NOMO-1 treated with DMSO at 0.1 percent for 48 hours (cell line): ENCODE data around the gene NXN.
"Not testable (repeated sequence)": the region's sequence is repeated elsewhere in the genome, so short reads cannot be mapped to it uniquely, and the experiment has no call there.

ENCODE experiments used
- DNase-seq: peaks from one replicate; lab custom pipeline; 2025; ENCODE audit not compliant: unreplicated experiment; lab: John Stamatoyannopoulos, UW

Gene NXN

DNA sequence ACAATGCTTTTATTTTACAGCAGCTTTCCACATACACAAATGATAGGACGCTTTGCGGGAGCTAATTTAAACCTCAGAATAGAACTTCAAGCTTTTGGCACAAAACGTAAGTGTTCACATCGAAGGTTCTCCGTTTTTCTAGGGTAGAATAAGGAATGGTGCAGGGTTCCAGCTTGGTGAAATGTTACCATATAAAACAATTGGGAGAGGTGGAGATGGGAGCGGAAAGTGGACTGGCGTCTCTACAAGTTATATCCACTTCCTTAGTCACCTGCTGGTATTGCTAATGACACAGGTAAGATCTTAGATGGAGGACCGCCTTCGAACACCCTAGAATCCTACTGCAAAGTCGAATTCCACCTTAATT is 1.7 kb upstream of the NXN start:
- no peak for DNase-seq

DNA sequence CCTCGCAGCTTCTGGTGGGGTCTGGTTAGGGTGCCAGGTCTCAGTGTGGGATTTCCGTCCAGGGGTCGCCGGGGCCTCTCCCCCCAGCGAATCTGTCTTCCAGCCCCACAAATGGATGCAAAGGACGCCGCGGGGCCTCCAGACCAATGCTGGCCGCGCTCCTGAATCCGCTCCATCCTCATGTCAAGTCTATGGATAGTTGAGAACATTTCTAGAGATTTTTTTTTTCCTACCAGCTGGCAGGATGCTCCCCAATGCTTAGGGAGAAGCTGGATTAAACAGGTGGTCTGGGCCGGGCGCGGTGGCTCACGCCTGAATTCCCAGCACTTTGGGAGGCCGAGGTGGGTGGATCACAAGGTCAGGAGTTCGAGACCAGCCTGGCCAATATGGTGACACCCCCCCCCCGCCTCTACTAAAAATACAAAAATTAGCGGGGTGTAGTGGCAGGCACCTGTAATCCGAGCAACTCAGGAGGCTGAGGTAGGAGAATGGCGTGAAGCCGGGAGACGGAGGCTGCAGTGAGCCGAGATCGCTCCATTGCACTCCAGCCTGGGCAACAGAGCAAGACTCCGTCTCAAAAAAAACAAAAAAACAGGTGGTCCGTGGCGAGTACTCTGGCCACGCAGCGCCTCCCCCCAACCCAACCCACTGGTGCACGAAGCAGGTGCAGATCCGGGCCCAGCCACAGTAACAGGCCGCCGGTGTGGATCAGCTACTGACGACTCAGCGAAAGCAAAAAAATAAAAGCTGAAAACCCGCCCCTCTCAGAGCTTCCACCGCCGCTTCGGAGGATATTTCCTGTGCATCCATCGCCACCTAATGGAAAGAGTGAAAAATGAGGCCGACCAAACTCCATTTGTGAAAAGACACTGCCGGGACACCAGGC is 1.1 kb upstream of the NXN start:
- DNase-seq: peak; percentile 87

DNA sequence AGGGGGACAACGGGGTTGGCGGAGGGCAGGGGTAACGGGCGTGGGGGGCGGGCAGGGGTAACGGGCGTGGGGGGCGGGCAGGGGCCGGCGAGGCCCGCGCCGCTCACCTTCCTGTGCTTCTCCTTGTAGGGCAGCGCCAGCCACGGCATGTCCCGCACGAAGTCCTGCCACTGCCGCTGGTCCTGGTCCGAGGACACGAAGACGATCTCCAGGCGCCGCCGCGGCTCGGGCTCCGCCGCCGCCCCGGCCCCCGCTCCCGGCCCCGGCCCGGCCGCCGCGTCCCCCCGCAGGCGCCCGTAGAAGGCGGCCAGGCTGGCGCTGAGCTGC is 401 bp downstream of the NXN start:
- no peak for DNase-seq

DNA sequence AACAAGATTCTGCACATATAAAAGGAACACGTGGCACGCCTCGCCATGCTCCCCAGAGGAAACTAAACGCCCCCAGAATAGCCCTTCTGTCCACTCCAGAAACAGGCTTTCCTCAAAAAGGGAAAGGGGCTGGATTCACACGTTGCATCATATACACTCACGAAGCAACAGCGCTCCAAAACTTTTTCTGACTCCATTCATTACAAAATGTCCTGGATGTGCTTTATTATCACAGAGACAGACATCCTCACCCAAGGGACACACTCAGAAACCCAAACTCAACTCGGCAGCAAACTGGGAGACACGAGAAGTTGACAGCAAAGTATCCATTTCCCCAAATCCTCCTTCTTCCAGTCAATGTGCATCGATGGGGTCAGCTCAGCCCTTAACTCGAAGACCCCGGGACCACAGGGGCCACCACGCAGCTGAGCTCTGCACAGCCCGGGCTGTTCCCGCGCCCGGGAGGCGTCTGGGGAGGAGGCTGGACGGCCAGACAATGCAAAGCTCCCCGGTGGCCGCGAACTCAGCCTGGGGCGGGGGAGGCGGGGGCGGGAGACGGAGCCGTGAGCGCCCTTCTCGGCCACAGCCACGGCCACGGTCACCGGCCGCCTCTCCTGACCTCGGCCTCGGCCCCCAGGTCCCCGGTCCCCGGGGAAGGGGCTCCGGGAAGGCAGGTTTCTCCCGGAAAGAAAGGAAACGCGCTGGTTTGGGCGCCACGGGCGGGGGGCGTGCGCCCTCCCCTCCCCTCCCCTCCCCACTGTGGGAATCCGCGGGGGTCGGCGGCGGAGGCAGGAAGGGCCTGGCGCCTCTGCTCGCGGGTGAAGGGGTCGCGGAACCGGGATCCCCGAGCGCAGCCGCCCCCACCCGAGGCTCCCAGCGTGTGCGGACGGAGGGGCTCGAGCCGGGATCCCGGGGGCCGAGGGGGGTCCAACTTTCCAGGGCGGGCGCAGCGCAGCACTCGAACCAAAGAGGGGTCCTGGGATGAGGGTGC is 1.2 kb downstream of the NXN start:
- no peak for DNase-seq

DNA sequence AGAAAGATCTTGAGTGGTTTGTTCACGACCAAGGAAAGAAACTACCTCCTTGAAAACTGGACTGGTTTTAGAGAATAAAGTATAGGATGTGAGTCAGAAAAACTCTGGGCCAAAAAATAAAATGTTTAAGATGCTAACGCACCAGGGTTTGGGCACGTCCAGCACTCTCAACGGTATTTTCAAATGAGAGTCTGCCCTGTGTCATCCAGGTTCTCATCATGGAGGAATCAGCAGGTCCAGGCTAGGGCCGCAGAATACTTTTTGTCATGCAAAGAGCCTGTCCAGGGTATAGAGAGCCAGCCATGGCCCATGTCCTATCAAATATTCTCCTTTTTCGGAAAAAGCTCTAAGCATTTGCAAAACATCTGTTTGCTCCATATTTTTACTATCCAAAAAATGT is 2.4 kb downstream of the NXN start:
- DNase-seq: no peak

DNA sequence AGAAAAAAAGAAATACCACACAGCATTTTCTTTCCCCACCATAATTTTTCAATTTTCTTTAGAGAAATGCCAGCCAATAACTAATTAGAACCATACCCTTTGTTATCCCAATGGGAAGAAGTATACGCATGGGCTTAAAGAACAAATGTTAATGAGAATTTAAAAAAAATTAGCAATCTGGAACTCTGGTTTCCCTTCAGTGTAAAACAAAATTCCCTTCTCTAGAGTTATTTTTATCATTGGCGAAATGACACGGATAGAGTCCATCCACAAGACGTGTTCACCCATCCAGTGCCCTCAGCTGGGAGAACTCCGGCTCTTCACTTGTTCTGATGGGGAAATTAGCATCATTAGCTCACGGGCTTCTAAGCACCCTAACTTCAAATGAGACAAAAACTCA is 3.3 kb downstream of the NXN start:
- no peak for DNase-seq

DNA sequence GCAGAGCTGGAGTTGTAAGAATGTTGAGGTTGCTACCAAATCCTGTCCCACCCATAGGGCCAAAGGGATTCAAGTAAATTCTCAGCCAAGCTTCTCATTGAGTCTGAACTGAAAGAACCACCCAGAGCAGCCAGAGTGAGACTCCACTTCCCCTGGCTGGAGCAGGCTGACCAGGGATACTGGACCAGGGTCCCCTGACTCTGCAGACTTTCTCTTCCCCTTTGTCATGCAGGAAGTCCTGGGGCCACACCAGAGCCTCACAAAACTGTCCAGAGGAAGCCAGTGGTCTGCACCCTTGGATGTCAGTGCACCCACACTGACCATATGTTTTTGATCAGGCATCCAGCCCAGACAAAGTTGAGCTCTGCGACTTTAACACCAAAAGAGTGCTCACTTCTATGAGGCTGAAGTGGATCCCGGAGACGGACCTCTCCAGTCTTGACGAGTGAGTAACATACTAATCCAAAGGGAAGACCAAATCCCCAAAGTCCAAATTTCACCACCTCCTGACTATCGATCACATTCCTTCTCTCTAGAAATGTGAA is 4.1 kb downstream of the NXN start:
- no peak for DNase-seq

DNA sequence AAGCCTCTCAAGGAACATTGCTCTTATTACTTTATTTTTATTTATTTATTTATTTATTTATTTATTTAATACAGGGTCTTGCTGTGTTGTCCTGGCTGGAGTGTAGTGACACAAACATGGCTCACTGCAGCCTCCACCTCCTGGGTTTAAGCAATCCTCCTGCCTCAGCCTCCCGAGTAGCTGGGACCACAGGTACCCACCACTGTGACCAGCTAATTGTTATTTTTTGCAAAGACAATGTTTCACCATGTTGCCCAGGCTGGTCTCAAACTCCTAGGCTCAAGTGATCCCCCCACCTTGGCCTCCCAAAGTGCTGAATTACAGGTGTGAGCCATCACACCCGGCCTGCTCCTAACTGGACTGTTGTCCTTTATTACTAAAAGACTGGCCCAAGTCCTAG is 4.8 kb downstream of the NXN start:
- DNase-seq: not testable (repeated sequence)

DNA sequence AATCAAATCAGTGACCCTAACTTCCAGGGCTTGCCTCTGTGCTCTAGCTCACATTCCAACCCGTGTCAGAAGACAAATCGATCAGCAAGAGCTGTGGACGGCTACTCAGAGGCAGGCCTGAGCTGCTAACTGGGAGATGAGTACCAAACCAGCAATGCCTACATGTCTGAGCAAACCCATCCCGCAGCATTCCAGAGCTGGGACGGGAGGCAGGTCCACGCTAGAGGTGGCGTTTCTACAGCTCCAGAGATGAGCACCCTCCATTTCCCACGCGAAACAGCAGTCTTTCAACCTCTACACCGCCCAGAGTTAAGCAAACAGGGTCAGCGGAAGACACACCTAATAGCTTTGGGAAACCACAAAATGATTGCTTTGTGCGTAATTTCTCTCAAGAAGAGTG is 6.5 kb downstream of the NXN start:
- DNase-seq: peak; percentile 78

DNA sequence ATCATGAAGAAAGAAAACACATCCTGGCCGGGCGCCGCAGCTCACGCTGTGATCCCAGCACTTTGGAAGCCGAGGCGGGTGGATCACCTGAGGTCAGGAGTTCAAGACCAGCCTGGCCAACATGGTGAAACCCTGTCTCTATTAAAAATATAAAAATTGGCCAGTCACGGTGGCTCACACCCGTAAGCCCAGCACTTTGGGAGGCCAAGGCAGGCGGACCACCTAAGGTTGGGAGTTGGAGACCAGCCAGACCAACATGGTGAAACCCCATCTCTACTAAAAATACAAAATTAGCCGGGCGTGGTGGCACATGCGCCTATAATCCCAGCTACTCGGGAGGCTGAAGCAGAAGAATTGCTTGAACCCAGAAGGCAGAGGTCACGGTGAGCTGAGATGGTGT is 7.7 kb downstream of the NXN start:
- not testable (repeated sequence) for DNase-seq

DNA sequence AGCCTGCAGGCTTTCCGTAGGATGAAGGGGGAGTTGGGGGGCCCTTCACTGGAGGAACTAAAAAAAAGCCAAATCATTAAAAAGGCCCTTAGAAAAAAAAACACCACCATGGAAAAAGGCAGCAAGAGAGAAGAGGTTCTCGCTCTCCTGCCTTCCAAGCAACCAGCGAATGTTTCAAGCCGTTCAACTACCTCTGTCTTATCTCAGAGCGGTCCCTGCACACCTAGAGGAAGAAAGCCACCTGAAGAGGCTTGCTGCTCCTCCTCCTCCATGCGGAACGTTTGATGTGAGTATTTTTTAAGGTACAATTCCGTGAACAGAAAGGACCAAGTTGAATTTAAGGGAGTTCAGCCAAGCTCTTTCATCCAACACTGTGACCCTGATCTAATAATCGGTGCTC is 9.2 kb downstream of the NXN start:
- DNase-seq: no peak

DNA sequence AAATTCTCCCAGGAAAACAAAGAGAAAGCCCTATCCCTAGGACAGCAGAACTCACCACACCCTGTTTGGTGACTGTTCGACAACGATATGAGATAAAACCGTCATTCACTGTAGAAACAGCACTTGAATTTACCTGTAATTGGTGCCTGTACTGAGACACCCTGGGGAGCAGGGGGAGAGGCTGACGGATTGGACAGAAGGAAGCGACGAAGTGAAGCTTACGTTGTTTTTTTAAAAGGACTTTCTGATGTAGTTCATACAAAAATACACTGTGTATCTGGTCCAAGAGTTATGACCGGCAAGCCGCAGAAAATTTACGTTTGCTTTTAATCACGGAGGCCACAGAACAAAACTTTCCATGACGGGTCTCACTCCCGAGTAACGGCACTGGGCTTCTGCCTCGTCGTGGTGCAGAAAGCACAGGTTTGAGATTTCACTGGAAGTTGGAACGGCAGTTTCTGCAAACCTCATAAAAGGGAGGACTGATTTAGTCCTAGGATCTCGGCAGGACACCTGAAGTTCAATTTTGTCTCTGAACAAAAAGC is 9.7 kb downstream of the NXN start:
- DNase-seq: no peak

DNA sequence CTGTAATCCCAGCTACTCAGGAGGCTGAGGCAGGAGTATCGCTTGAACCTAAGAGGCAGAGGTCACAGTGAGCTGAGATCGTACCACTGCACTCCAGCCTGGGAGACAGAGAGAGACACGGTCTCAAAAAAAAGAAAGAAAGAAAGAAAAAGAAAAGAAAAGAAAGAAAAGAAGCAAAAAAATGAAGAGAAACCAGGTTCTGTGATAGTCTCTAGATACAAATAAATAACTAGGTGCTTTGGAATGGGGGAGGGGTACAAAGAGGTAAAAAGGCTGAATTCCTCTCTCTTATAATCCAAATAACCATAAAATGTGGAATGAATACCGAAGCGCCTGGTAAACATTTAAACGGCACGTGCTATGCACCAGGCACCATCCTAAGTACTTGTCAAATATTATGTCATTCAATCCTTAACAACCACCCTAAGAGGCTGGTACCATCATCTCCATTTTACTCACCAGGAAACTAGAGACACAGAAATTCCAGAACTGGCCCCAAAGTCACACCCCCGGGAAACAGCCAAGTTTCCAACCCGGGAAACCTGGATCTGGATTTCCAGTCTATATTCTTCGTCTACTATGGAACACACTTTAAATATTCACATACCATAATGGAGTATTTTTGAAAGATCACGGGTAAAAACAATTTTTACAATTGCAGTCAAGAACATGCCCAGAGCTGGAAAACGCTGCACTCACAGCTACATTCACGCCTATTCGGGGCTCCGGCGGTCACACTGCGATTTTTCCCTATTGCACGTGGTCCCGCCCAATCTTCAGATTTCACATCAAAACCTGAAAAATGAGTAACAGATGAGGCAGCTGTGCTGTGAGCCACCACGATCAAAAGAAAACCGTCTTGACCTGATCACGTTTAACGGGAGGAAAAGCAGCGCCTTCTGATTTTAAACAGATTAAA is 10.5 kb downstream of the NXN start:
- no peak for DNase-seq

DNA sequence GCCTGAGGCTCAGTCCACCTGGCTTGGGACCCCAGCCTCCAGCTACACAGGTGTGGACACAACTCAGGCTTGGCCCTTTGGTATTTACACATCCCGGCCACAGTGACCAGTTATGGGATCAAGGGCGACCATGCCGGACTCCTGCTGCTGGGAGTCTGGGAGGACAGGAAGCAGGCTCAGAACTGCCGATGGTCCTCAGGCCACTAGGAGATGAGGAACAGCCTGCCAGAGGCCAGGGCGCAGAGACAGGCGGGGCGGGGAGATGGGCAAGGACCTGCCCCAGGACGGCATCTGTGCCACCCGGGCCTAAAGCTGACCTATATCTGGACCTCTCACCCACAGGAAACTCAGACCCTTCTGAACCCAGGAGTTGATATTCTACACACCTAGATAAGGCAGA is 12.5 kb downstream of the NXN start:
- DNase-seq: no peak

DNA sequence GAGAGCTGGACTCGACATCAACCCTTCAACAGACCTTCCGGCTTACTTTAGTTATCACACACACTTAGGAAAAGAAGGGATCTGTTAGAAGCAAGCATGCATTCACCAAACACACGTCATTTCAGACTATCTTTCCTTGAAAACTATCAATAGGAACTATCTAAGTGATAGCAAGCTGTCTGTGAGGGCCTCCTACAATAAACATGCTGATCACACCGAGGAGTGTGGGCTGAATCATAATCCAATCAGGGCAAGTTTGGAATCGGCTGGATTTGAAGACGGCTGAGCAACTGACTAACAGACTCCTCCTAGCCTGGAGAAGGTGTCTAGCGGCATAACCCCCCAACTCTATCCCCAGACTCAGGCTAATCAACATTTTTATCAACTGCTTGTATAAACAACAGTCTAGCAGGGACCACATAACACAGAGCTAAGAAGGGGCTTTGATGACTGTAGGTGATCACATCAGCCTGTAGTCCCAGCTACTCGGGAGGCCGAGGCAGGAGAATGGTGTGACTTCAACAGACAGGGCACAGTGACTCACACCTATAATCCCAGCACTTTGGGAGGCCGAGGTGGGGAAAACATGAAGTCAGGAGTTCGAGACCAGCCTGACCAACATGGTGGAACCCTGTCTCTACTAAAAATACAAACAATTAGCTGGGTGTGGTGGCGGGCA is 14.1 kb downstream of the NXN start:
- no peak for DNase-seq

DNA sequence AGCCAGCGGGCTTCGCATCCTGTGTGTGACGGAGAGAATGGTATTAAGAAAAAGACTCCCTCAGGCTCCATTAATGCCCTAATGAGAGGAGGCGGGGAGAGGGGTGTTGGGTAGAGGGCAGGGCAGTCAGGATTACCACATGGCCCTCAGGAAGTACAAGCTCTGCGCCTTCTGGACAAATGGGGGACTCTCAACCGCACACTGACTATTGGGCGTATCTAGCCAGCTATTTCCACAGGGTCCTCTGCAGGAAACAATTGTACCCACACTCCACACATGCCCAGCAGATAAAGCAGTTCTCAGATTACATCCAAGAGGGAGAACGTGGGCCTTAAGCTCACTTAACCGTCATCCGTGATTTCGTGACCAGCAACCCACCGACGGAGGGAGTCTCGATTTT is 14.7 kb downstream of the NXN start:
- no peak for DNase-seq

DNA sequence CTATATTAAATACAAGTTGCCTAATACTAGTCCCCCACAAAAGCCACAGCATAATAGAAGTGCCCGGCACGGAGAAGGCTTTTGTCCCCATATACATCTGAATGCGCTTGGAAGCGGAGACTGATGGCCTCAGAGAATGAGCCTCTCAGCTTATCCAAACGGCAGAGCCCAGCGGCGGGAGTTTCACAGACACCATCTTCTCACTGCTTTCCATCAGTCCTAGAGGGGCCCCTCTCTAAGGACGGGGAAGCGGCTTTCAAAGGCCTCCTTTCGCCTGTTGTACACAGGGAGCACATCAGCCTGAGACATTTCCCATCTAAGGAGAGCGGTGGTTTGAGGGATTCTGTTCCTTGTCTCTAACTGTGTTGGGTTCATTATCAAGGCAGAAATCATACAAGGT is 16.9 kb downstream of the NXN start:
- DNase-seq: no peak

DNA sequence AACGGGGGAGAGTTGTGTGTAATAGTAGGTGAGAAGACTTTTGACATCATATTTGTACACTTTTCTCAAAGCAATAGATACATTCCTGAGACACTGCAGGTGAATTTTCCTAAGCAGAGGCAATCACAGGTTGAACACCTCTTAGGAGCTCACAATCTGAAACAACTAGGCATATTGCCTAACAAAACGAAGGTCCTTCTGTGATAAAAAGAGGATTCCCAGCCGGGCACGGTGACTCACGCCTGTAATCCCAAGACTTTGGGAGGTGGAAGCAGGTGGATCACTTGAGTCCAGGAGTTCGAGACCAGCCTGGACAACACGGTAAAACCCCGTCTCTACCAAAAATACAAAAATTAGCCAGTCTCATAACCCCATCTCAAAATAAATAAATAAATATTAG is 17.4 kb downstream of the NXN start:
- DNase-seq: no peak

DNA sequence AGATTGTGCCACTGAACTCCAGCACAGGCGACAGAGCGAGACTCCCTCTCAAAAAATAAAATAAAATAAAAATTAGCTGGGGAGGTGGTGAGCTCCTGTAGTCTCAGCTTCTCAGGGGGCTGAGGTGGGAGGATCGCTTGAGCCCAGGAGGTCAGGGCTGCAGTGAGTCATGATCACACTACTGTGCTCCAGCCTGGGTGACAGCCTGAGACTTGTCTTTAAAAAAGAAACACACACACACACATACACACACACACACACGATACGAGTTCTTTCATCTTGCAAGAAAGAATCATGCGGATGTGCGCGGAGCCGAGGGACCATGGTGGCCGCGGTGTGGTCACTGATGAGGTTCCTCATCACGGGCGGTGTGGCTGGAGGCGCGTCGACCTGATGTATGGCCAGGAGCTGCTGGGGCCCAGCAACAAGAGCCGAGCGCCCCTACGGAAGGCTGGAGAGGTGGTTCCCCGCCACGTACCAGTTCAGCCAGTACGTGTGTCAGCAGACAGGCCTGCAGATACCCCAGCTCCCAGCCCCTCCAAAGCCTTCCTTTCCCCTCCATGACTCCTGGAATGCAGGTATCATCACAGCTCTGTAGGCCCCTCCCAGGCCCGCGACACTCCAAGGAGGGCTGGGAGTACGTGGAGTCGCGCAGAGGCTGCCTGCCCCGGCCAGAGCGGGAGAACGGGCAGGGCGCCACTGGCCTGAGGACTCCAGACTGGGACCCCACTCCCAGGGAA is 20.7 kb downstream of the NXN start:
- DNase-seq: no peak
